Stimulated activated CD4-positive, alpha-beta T cell treated with anti-CD3 and anti-CD28 coated beads, Interleukin-4, amount 100 ng/mL, for 1 hour (primary cell): ENCODE results near the gene CCDC57.
"Not testable (repeated sequence)": the region's sequence is repeated elsewhere in the genome, so short reads cannot be mapped to it uniquely, and the experiment has no call there.

ENCODE experiments used
- DNase-seq: peaks from one replicate; pipeline ENCODE4 v3.0.0-alpha.2; 2020

The CCDC57 gene, protein sequence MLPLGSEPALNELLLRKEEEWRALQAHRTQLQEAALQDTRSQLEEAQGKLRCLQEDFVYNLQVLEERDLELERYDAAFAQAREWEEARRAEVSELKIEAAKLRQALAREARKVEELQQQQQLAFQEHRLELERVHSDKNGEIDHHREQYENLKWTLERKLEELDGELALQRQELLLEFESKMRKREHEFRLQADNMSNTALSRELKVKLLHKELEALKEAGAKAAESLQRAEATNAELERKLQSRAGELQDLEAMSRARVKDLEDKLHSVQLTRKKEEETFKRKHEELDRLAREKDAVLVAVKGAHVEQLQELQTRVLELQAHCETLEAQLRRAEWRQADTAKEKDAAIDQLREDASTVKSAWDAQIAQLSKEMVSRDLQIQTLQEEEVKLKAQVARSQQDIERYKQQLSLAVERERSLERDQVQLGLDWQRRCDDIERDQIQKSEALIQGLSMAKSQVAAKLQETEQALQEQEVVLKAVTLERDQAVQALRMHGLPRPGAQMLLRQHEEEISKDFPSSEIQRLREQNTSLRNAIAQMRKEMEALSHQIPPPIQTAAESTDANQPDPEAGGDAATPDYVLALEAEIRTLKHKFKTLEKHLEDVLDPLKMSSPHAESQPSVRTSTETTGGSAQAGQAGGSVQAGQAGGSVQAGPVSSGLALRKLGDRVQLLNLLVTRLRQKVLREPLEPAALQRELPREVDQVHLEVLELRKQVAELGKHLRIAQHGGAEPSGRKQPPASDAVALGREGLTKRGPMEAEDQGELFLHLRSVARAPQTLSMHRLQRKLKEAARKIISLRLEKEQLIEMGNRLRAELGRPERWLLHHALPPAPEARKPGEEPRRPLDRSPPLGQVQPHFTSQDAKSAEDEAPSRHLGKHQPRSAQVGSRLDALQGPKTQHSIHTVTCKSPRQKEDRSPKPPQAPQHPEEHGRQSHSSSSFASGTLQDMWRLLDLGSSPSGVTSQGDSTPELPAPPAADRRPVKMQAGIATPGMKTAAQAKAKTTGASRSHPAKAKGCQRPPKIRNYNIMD

GRCh38 chr17:82212331-82213250 lies at the start of gene CCDC57:
CCDC57 (minus strand) TSS chr17:82212842; CDS start chr17:82201944, 10,898 bp downstream.
- peak; percentile 75 for DNase-seq

GRCh38 chr17:82262344-82262743 lies 49.7 kb upstream of the CCDC57 start:
- DNase-seq: no peak

DNA sequence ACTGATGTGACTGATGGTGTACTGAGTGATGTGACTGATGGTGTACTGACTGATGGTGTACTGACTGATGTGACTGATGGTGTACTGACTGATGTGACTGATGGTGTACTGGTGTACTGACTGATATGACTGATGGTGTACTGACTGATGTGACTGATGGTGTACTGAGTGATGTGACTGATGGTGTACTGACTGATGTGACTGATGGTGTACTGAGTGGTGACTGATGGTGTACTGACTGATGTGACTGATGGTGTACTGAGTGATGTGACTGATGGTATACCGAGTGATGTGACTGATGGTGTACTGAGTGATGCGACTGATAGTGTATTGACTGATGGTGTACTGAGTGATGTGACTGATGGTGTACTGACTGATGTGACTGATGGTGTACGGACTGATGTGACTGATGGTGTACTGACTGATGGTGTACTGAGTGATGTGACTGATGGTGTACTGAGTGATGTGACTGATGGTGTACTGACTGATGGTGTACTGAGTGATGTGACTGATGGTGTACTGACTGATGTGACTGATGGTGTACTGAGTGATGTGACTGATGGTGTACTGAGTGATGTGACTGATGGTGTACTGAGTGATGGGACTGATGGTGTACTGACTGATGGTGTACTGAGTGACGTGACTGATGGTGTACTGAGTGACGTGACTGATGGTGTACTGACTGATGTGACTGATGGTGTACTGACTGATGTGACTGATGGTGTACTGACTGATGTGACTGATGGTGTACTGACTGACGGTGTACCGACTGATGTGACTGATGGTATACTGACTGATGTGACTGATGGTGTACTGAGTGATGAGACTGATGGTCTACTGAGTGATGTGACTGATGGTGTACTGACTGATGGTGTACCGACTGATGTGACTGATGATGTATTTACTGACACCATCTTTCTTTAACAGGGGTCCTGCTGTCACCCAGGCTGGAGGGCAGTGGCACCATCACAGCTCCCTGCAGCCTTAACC lies 47.6 kb upstream of the CCDC57 start:
- DNase-seq: not testable (repeated sequence)

- DNase-seq: no peak
Measured at GRCh38 chr17:82258555-82258954, 45.9 kb upstream of the CCDC57 start.

- peak; percentile 73 for DNase-seq
Measured at GRCh38 chr17:82257473-82257872, 44.8 kb upstream of the CCDC57 start.

GRCh38 chr17:82256242-82256885 lies 43.7 kb upstream of the CCDC57 start:
- no peak for DNase-seq

- no peak for DNase-seq
Measured at GRCh38 chr17:82255402-82255972, 42.8 kb upstream of the CCDC57 start.

DNA sequence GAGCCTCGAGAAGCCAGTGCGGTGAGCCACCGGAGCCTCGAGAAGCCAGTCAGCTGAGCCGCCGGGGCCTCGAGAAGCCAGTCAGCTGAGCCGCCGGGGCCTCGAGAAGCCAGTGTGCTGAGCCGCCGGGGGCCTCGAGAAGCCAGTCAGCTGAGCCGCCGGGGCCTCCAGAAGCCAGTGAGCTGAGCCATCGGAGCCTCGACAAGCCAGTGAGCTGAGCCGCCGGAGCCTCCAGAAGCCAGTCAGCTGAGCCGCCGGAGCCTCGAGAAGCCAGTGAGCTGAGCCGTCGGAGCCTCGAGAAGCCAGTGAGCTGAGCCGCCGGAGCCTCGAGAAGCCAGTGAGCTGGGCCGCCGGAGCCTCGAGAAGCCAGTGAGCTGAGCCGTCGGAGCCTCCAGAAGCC lies 42.1 kb upstream of the CCDC57 start:
- DNase-seq: not testable (repeated sequence)

- not testable (repeated sequence) for DNase-seq
Measured at GRCh38 chr17:82254096-82254495, 41.5 kb upstream of the CCDC57 start.

- DNase-seq: no peak
Measured at GRCh38 chr17:82253179-82253544, 40.5 kb upstream of the CCDC57 start.

- no peak for DNase-seq
Measured at GRCh38 chr17:82252511-82253178, 40.0 kb upstream of the CCDC57 start.

DNA sequence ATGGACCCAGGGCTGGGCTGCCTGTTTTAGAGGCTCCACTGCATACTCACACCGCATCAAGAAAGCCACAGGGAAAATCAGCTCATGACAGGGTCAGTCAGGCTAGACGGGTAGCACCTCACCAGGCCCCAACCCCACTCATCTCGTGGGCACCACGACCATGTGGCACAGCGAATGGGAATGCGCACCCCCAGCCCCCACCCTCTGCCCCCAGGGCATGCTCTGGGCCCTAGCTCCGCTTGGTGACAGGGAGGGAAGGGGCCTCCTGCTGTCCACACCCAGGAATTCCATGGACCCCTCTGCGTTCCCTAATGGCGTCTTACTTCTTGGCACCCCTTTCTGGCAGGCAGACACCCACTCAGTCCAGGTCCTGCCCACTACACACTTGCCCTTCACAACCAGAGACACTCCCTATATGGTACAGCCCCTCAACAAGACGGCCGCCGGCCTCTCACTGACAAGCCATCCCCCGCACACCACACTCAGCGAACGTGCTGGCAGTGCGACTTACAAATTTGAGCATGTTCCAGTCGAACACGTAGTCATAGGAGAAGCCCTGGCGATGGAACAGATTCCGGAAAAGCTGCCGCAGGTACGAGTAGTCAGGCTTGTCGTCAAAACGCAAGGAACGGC lies 38.3 kb upstream of the CCDC57 start:
- DNase-seq: no peak

DNA sequence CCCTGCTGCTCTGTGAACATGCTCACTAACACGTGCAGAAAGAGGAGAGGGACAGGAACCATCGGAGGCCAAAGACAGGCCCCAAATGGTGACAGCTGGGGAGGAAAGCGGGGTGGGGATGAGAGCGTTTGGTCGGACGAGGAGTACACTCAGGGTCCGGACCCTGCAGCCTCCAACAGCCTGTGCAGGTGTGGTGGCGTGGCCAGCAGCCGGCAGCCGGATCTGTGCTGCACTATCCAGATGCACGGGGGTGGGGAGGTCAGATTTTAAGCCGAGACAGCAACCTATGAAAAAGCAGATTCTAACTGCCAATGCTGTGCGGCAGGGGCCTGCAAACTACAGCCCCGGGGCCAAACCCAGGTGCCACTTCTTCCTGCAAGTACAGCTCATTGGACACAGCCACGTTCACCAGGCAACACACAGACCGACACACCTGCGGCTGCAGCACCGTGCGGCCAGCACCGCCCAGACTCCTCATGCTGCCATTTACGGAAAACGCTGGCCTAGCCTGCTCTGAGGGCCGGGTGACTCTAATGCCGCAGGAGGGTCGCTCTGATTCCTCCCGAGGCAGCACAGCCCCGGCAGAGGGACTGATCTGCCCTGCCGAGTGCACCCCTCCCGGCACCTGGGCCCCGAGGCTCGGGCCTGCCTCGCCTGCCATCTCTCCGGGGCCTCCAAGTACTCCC lies 37.4 kb upstream of the CCDC57 start:
- DNase-seq: no peak

DNA sequence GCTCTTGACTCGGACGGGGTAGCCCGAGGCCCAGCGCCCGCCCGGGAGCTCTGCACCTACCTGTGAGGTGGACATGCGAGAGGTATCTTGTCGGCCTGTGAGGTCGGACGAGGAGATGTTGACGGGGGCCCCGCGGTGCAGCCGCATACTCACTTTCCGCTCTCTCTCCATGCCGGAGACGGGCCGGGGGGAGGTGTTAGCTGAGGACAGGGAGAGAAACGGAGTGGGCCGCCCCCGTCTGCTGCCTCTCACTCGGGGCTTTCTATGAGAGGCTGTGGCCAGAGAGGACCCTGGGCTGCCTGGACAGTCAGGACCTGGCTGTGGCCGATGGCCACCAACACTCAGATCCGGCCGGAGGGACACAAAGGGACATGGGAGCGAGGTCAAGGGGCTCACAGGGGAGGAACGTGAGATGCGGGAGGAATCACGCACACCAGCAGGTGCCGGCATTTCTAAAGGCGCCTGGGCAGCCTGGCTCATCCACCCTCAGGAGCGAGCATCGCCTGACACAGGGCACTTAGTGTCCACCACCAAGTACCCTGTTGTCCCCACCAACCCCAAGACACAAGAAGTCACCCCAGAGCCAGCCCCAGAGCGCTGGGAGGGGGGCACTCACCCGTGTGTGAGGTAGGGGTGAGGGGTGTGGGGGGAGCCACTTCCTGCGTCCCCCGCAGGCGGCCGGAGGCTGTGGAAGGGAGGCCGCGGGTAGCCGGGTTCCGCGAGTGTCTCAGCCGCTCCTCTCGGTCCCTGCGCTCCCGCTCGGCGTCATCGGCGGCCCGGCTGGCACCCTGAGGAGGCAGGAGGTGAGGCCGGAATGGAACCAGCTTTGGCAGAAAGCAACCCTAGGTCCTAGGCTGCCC lies 36.4 kb upstream of the CCDC57 start:
- DNase-seq: no peak

DNA sequence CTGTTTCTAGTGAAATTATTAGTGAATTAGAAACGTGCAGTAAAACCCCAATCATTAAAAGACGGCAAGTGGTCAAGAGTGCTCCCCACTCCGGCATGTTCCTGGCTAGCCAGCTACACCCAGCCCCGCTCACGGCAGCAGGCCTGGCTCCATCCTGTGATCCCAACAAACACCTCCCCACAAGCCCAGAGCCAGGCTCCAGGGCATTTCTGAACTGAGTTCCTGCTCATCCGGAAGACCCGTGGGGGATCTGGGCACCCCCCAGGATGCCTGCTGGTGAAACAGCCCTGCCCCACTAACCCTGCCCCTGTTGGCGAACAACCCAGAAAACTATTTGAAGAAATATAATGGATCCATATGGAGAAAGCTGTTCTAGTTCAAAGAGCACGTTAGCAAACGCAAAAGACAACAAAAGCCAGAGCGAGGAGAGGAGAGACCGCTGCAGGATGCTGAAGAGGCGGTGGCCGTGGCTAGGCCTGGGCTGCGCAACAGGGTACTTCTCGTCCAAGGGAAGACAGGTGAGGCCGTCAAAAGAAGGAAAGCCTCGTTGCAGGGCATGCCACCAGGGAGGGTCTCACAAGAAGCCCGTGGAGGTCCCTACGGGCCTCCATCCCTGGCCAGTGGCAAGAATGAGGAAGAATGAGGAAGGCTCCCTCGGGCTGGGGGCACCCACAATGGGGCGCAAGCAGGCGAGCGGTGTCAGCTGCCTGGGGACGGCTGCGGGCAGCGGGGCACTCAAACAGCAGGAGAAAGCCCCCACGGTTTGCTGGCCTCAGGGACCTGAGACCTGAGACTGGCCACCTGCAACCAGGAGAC lies 35.4 kb upstream of the CCDC57 start:
- DNase-seq: no peak

DNA sequence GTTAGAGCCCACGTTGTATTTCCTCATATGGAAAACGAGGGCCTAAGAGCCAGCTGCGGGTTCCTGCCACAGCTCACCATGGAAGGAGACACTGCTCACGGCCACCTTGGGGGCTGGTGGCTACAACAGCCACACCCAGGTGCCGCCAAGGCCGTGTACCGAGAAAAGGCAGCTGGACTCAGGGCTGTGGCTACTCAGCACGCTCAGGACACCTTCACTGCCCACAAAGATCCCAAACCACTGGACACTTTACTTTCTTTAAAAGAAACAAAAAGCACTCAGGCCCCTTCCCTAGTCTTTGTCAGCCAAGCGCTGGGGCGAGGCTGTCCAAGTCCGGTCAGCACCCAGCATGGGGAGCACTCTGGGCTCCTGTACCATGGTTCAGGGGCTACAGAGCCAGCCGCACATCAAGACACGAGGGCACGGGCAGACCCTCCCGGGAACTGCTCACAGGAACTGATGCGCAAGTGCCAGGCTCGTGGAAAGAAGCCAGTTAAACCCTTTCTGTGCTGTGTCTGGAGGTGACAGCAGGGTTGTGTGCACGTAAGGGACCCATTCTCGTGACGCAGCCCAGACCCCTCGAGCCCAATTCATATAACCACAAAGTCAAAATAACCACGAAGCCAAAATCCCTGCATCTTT lies 34.7 kb upstream of the CCDC57 start:
- DNase-seq: no peak
